BLaER1 (cell line): Measurements from ENCODE around the gene ATG101.

ENCODE experiments used
- H3K27ac ChIP-seq: shearing (Covaris generic); formaldehyde crosslinking; 2 replicates; pipeline ENCODE4 v1.8.1; 2022
- H3K27me3 ChIP-seq: shearing (Covaris generic); formaldehyde crosslinking; 2 replicates; pipeline ENCODE4 v1.8.1; 2022
- H3K36me3 ChIP-seq: shearing (Covaris generic); formaldehyde crosslinking; 2 replicates; pipeline ENCODE4 v1.8.1; 2022
- H3K4me1 ChIP-seq: shearing (Covaris generic); formaldehyde crosslinking; 2 replicates; pipeline ENCODE4 v1.8.1; 2022
- H3K4me2 ChIP-seq: shearing (Covaris generic); formaldehyde crosslinking; 2 replicates; pipeline ENCODE4 v1.8.1; 2022
- H3K4me3 ChIP-seq: shearing (Covaris generic); formaldehyde crosslinking; 2 replicates; pipeline ENCODE4 v1.8.1; 2022
- H3K9ac ChIP-seq: shearing (Covaris generic); formaldehyde crosslinking; 2 replicates; pipeline ENCODE4 v1.8.1; 2022
- H3K9me3 ChIP-seq: shearing (Covaris generic); formaldehyde crosslinking; 2 replicates; pipeline ENCODE4 v1.8.1; 2022
- H4K20me1 ChIP-seq: shearing (Covaris generic); formaldehyde crosslinking; 2 replicates; pipeline ENCODE4 v1.8.1; 2022
- Cebpa-rat ChIP-seq: shearing (Covaris generic); IDR thresholded peaks from 2 replicates; pipeline ENCODE4 v1.8.1; 2022

ATG101 gene

DNA sequence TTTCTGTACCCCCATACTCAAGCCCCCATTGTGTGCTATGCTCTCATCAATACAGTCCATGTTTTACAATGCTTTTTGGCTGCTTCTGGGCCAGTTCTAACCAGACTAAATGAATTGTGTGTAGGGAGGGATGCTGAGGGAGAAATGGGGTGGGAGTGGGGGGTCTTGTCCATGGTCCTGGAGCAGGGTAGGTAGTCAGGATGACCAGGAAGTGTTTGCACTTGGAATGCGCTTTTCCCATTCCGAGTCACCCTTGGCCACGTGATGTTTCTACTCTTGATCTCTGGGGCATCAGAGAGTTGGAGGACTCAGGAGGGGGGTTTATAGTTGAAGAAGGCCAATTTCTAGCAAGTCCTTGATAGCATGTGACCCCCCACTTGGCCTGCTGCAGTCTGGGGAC, 8.5 kb downstream of the ATG101 start:
- TF ChIP-seq Cebpa-rat, result no peak
- Histone ChIP-seq H3K9ac (no peak overlapping the region), H3K36me3 (peaks cover 61% of the 10 kb centered on the region), H3K27me3 (no peaks in the 10 kb centered on the region), H4K20me1 (peaks cover 65% of the 10 kb centered on the region), H3K4me2 (no peak overlapping the region), H3K9me3 (no peaks in the 10 kb centered on the region), H3K4me3 (no peak overlapping the region), H3K27ac (0 out of 2 replicates have a peak overlapping the region, but pooled peaks have one; percentile 25), H3K4me1 (peaks cover 86% of the 10 kb centered on the region)

DNA sequence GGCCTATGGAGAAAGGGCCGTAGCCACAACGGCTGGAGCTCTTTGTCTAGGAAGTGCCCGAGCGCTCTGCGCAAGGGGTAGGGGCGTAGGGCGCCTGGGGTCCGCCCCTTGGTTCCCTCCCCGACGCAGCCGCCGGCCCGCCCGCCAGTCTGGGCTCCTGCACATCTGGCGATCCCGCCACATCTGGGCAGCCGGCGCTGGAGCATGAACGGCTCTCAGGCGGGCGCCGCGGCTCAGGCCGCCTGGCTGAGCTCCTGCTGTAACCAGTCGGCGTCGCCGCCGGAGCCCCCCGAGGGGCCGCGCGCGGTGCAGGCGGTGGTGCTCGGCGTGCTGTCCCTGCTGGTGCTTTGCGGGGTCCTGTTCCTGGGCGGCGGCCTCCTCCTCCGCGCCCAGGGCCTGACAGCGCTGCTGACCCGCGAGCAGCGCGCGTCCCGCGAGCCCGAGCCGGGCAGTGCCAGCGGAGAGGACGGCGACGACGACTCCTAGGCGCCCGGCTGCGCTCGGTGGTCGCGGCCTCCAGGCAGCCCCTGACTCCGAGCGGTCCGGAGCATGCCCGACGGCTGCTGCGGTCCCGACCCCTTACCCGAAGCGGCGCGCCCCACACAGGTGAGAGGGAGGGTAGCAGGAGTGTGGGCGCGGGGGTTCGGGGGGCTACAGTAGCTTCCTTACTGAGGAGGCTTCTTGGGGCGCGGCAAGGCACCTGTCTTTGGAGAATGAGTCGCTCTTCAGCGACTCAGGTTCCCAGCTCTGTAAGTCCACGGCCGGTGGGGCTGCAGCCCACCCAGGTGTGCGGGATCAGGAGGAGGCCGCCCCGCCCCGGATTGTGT, 10.0 kb downstream of the ATG101 start, which contains the start of gene SMIM41:
Gene SMIM41 (plus strand): TSS at position 129 of the 827 bp plus-strand sequence. CDS start 76 bp downstream, at position 205.
- Histone ChIP-seq H3K9ac (peak within 1 kb of the TSS; percentile 68), H3K9me3 (no peaks in the 10 kb centered on the region), H3K4me3 (no peak within 1 kb of the TSS; the same call in 1 of the 2 replicates), H4K20me1 (peaks cover 50% of the 10 kb centered on the region), H3K4me1 (peaks cover 86% of the 10 kb centered on the region), H3K4me2 (peak within 1 kb of the TSS; percentile 85), H3K27me3 (no peaks in the 10 kb centered on the region), H3K27ac (peak within 1 kb of the TSS; percentile 85), H3K36me3 (peaks cover 53% of the 10 kb centered on the region)
- no peak for TF ChIP-seq Cebpa-rat

DNA sequence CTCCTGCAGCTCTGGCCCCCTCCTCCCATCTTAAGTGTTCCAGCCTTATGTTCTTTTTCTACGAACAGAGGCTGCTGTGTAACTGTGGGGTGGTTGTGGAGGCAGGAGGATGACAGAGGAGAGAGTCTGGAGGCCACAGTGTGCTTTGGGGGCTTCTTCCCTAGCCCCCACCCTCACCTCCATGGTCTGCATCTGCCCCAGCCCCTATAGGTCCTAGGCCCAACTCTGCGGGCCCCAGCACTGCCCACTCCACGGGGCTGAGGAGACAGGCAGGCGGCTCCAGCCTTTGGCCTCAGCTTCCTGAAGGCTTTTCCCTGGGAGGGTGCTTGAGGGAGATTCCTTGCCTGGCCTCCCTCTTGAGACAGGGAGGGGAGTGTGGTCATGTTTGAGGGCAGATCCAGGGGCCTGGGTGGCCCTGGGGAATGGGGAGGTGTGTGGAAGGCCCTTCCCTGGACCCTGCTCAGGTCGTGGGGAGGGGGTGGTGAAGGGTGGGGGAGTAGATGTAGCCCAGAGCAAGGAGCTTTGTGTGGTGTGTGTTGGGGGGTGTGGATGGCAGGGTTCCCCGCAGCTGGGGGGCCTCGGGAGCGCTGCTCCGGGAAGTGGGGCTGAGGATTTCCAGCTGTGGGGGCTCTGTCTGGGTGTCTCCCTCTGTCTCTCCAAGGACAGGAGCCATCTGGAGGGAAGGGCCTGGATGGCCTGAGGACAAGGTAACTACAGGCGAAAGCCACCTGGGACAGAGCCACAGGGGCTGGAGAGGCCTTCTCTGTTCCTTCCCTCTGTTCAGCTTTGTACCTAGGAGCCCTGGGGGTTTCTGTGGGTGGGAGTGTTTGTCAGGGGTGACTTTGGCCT, 10.8 kb downstream of the ATG101 start:
- no peak for TF ChIP-seq Cebpa-rat
- H3K9ac ChIP-seq, result peak overlapping the region; percentile 68
- H3K4me2 ChIP-seq, result peak overlapping the region; percentile 85
- H4K20me1 ChIP-seq, result peaks cover 42% of the 10 kb centered on the region
- no peaks in the 10 kb centered on the region for H3K27me3 ChIP-seq
- H3K4me3 ChIP-seq, result no peak overlapping the region; the same call in 1 of the 2 replicates
- H3K36me3 ChIP-seq, result peaks cover 45% of the 10 kb centered on the region
- peaks cover 84% of the 10 kb centered on the region for H3K4me1 ChIP-seq
- peak overlapping the region; percentile 85 for H3K27ac ChIP-seq
- H3K9me3 ChIP-seq, result no peaks in the 10 kb centered on the region

DNA sequence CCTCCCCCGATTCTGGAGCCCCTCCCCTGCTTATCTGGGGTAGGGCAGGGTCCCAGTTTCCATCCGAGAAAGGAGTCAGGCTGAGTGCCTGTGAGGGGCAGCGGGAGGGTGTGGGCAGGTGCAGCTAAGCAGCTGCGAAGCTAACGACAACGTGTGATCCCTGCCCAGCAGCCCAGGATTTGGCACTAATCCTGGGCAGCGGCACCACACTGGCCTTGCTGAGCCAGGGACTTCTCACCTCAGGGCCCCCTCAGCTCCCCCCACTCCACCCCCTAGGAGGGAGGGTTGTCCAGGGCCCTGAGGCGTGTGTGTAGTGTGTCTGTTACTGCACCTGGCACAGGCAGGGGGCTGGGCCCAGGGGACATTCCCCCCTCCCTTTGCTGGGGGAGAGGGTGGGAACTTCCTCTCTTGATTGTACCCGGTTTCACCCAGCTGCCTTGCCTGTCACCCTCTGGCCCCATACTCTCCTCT, 11.5 kb downstream of the ATG101 start:
- Histone ChIP-seq H3K9me3 (no peaks in the 10 kb centered on the region), H3K4me3 (peak overlapping the region; percentile 42), H3K36me3 (peaks cover 38% of the 10 kb centered on the region), H3K4me2 (peak overlapping the region; percentile 85), H4K20me1 (peaks cover 35% of the 10 kb centered on the region), H3K27me3 (no peaks in the 10 kb centered on the region), H3K27ac (peak overlapping the region; percentile 85), H3K9ac (peak overlapping the region; percentile 68), H3K4me1 (peaks cover 77% of the 10 kb centered on the region)
- no peak for TF ChIP-seq Cebpa-rat

DNA sequence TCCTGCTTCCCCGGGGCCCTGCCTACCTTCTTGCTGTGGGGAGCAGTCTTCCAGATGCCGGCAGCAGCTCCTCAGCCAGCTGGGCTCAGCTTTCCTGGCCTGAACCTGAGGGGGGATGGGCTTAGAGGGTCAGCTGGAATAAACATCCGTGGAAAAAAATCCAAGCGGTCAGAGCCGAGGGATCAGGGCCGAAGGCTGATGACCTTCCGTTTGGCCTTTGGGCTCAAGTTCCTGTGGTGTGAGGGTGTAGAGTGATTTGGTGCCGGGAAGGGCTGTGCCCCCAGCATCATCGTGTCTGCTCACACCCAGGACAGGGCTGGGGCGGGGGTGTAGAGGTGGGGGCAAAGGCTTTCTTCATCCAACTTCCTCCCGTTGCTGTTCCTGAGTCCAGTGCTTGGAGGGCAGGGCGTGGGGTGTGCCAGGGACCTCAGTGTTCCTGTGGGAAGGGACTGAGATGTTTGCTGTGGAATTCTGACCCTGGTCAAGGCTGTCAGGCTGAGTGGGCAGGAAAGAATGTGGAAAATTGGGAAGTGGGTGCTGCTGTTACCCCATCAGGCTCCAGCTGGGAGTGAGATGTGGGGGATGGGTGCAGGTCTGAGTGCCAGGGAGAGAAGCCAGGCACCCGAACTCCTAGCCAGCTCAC, 12.4 kb downstream of the ATG101 start:
- TF ChIP-seq Cebpa-rat, result no peak
- no peaks in the 10 kb centered on the region for H3K27me3 ChIP-seq
- peak overlapping the region; percentile 42 for H3K4me3 ChIP-seq
- peak overlapping the region; percentile 85 for H3K27ac ChIP-seq
- peaks cover 29% of the 10 kb centered on the region for H3K36me3 ChIP-seq
- peaks cover 27% of the 10 kb centered on the region for H4K20me1 ChIP-seq
- H3K9ac ChIP-seq, result peak overlapping the region; percentile 68
- no peaks in the 10 kb centered on the region for H3K9me3 ChIP-seq
- peaks cover 78% of the 10 kb centered on the region for H3K4me1 ChIP-seq
- H3K4me2 ChIP-seq, result peak overlapping the region; percentile 85

DNA sequence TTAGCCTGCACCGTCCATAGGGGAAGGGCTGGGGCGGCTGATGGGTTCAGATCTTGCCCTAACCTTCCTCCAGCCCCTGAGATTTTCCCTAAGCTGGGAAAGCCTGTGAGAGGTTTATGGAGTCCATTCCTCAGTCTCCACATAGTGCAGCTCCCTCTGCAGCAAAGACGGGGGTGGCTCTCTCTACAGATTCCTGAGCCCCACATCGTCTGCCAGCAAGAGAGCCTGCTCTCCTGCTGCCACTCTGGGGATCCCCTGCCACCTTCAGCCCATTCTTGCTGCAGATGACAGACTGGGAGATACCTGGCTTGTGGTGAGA, 12.8 kb downstream of the ATG101 start:
- Histone ChIP-seq H3K36me3 (peaks cover 26% of the 10 kb centered on the region), H3K4me1 (peaks cover 82% of the 10 kb centered on the region), H3K4me3 (no peak overlapping the region; the same call in 1 of the 2 replicates), H3K27ac (peak overlapping the region; percentile 85), H3K9me3 (no peaks in the 10 kb centered on the region), H3K4me2 (peak overlapping the region; percentile 85), H3K9ac (0 out of 2 replicates have a peak overlapping the region, but pooled peaks have one; percentile 68), H4K20me1 (peaks cover 25% of the 10 kb centered on the region), H3K27me3 (no peaks in the 10 kb centered on the region)
- TF ChIP-seq Cebpa-rat, result no peak

DNA sequence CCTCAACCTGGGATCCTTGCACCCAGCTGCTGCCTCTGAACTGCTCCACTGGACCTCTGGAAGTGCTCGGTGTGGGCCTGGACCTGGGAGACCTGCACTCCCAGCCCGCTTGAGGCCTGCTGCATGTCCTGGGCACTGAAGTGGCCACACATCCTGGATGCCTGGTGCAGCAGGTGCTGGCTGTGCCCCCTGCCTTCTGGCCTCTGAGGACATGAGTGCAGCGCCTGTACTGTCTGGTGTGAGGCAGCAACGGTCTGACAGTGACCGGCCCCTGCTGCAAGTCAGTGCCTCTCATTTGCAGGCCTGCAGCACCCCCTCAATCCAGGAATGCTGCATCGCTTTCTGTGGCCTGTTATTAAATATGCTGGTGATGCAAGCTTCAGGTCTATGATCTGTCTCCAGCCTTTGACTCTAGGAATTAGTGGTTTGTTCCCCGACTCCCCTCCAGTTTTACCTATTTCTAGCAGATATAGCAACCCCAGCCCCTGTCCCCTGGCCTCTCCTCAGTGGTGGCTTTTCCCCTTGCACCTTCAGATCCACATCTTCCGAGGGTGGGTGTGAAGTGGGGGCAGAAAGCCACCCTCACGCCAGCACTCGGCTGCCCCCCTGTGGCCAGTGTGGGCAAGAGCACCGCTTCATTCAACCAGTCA, 13.3 kb downstream of the ATG101 start:
- H3K4me2 ChIP-seq, result peak overlapping the region; percentile 85
- peaks cover 21% of the 10 kb centered on the region for H3K36me3 ChIP-seq
- no peak overlapping the region for H3K9ac ChIP-seq
- no peak for TF ChIP-seq Cebpa-rat
- peak overlapping the region; percentile 85 for H3K27ac ChIP-seq
- peaks cover 87% of the 10 kb centered on the region for H3K4me1 ChIP-seq
- no peak overlapping the region for H3K4me3 ChIP-seq
- peaks cover 21% of the 10 kb centered on the region for H4K20me1 ChIP-seq
- no peaks in the 10 kb centered on the region for H3K27me3 ChIP-seq
- H3K9me3 ChIP-seq, result no peaks in the 10 kb centered on the region

DNA sequence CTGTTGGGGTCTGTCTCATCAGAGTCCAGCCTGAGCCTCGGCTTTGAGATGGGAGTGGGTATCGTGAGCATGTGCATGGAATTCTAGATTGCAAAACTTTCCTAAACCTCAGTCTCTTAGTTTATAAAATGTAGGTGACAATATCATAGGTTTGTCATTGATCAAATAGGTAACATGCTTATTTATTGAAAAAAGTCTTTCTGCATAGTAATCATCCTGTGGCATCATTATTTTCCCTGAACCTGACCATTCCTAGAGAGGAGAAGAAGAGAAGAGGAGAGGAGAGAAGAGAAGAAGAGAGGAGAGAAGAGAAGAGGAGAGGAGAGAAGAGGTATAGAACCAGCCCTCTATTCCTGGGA, 13.8 kb downstream of the ATG101 start:
- Histone ChIP-seq H3K36me3 (peaks cover 16% of the 10 kb centered on the region), H4K20me1 (peaks cover 16% of the 10 kb centered on the region), H3K4me3 (no peak overlapping the region), H3K9me3 (no peaks in the 10 kb centered on the region), H3K4me1 (peaks cover 87% of the 10 kb centered on the region), H3K27me3 (no peaks in the 10 kb centered on the region), H3K4me2 (peak overlapping the region; percentile 85; the same call in 1 of the 2 replicates), H3K9ac (no peak overlapping the region), H3K27ac (no peak overlapping the region)
- TF ChIP-seq Cebpa-rat, result no peak
